ENCODE data around the gene MTARC2.

Gene MTARC2

GRCh38 chr1:220791285-220791684 is 43.2 kb downstream of the MTARC2 start:
- DNase-seq (ENCODE audit: low spot score) = no peak

GRCh38 chr1:220791956-220792355 is 43.8 kb downstream of the MTARC2 start:
- DNase-seq (ENCODE audit: low spot score) = no peak
- TF ChIP-seq, protein P1, sequence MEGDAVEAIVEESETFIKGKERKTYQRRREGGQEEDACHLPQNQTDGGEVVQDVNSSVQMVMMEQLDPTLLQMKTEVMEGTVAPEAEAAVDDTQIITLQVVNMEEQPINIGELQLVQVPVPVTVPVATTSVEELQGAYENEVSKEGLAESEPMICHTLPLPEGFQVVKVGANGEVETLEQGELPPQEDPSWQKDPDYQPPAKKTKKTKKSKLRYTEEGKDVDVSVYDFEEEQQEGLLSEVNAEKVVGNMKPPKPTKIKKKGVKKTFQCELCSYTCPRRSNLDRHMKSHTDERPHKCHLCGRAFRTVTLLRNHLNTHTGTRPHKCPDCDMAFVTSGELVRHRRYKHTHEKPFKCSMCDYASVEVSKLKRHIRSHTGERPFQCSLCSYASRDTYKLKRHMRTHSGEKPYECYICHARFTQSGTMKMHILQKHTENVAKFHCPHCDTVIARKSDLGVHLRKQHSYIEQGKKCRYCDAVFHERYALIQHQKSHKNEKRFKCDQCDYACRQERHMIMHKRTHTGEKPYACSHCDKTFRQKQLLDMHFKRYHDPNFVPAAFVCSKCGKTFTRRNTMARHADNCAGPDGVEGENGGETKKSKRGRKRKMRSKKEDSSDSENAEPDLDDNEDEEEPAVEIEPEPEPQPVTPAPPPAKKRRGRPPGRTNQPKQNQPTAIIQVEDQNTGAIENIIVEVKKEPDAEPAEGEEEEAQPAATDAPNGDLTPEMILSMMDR (IDR thresholded peaks at IDR 0.05; ENCODE audit: extremely low read depth, missing control alignments) = no peak

More at GRCh38 chr1:220791285-220791684, 43.2 kb downstream of the MTARC2 start:
- TF ChIP-seq, protein P1 (IDR thresholded peaks at IDR 0.05; ENCODE audit: extremely low read depth, missing control alignments) = no peak

DNA sequence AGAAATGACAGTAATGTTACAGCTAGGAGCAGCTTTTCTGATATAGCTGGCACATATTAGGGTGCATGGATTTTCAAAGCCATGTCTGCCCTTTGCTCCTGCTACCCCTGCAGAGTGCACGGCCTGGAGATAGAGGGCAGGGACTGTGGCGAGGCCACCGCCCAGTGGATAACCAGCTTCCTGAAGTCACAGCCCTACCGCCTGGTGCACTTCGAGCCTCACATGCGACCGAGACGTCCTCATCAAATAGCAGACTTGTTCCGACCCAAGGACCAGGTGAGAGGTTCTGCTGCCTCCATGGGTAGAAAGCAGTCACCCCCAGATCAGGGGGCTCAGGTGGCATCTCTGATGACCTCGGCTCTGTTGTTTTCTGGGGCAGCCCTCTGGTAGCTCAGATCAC is 48.4 kb downstream of the MTARC2 start:
- DNase-seq (ENCODE audit: low spot score) = no peak
- TF ChIP-seq, protein P1 (IDR thresholded peaks at IDR 0.05; ENCODE audit: extremely low read depth, missing control alignments) = no peak

DNA sequence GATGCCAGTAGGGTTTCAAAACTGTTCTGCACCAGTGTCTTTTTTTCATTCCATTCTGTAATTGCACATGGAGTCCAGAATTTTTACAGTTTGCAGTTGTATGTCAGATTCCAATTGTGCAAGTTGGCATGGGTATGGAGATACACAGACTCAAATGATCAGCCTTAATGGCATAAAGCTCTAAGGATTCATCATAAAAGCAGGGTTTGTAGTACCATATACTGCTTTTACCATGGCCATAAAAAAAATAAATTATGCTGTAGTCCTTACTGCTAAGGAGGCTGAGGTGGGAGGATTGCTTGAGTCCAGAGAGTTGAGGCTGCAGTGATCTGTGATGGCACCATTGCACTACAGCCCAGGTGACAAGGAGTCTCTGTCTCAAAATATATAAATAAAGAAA is 48.9 kb downstream of the MTARC2 start:
- DNase-seq (ENCODE audit: low spot score) = no peak
- TF ChIP-seq, protein P1 (IDR thresholded peaks at IDR 0.05; ENCODE audit: extremely low read depth, missing control alignments) = no peak

GRCh38 chr1:220797553-220797952 is 49.4 kb downstream of the MTARC2 start:
- TF ChIP-seq, protein P1 (IDR thresholded peaks at IDR 0.05; ENCODE audit: extremely low read depth, missing control alignments) = no peak
- no peak for DNase-seq (ENCODE audit: low spot score)

- TF ChIP-seq, protein P1 (IDR thresholded peaks at IDR 0.05; ENCODE audit: extremely low read depth, missing control alignments) = no peak
- DNase-seq (ENCODE audit: low spot score) = no peak
Measured at GRCh38 chr1:220798338-220798737, 50.2 kb downstream of the MTARC2 start.

DNA sequence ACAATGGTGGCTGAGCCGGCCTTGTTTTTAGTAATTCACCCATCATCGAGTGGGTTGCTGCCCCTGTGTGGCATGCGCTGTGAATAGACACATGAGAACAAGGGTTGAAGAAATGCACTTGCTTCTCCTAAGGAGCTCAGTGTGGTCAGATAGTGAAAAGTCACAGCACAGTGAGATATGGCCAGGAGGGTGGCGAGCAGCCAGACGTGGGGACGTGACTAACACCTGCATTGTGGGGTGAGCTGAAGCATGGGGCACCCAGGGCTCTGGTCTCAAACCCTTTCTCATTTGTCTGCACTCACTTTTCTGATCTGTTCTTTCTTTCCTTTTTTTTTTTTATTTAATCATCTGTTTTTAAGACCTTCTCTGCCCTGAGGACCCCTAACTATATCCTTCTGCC is 52.1 kb downstream of the MTARC2 start:
- no peak for DNase-seq (ENCODE audit: low spot score)
- TF ChIP-seq, protein P1 (IDR thresholded peaks at IDR 0.05; ENCODE audit: extremely low read depth, missing control alignments) = no peak
